GM19023 (cell line): ENCODE measurements around the gene C1orf52.
"Not testable (repeated sequence)": the region's sequence is repeated elsewhere in the genome, so short reads cannot be mapped to it uniquely, and the experiment has no call there.

Experiments used
- ATAC-seq: cut with Tn5 transposase; IDR thresholded peaks from one replicate; pipeline ENCODE4 v1.9.1; 2021; ENCODE audit warnings: mild to moderate bottlenecking, moderate library complexity; ENCODE audit not compliant: unreplicated experiment

The C1orf52 gene

GRCh38 chr1:85278853-85279314 is 19.4 kb upstream of the C1orf52 start:
- ATAC-seq = no peak

- no peak for ATAC-seq
These were observed 18.3 kb upstream of the C1orf52 start for GRCh38 chr1:85277802-85278201.

DNA sequence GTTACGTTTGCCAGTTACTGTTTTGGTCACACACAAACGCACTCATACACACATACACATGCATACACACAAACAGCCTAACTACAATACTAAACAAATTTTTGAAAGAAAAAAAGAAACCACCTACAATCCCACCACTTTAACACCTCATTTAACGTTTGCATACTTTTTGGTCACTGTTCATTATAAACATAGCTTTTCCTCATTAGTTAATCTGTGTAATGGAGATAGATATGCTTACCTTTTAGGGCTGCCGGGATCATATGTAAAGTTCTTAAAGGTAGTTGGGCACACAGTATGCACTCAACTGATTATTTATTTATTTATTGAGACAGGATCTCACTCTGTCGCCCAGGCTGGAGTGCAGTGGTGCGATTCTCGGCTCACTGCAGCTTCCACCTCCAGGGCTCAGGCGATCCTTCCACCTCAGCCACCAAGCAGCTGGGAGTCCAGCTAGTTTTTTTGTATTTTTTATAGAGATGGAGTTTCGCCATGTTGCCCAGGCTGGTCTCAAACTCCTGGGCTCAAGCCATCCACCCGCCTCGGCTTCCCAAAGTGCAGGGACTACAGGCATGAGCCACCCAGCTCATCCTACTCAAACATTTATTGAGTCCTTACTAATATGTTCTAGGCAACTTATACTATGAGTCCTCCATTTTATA is 17.6 kb upstream of the C1orf52 start:
- no peak for ATAC-seq

- ATAC-seq = peak; percentile 96
These were observed 16.9 kb upstream of the C1orf52 start, which contains the start of gene BCL10 for GRCh38 chr1:85276215-85276977. BCL10 (minus strand) TSS chr1:85276632; CDS start chr1:85276352, 280 bp downstream.

- peak; percentile 24 for ATAC-seq
These were observed 16.3 kb upstream of the C1orf52 start for GRCh38 chr1:85275701-85276214.

GRCh38 chr1:85274969-85275453 is 15.5 kb upstream of the C1orf52 start:
- no peak for ATAC-seq

DNA sequence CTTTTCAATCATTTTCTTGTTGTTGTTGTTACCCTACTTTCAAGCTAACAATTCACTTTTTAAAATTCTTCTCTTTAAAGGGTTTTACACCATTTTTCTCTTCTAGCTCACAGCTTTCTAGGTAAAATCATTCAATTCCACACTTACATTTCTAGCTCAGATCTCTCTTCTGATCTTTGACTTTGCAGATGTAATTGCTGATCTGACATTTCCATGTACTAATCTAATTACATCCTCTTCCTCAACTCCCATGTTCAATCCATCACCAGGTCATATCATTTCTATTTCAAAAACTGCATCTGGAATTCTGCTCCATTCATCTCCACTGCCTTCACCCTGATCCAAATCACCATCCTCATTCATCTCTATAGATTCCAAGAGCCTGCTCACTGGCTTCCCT is 13.9 kb upstream of the C1orf52 start:
- no peak for ATAC-seq

DNA sequence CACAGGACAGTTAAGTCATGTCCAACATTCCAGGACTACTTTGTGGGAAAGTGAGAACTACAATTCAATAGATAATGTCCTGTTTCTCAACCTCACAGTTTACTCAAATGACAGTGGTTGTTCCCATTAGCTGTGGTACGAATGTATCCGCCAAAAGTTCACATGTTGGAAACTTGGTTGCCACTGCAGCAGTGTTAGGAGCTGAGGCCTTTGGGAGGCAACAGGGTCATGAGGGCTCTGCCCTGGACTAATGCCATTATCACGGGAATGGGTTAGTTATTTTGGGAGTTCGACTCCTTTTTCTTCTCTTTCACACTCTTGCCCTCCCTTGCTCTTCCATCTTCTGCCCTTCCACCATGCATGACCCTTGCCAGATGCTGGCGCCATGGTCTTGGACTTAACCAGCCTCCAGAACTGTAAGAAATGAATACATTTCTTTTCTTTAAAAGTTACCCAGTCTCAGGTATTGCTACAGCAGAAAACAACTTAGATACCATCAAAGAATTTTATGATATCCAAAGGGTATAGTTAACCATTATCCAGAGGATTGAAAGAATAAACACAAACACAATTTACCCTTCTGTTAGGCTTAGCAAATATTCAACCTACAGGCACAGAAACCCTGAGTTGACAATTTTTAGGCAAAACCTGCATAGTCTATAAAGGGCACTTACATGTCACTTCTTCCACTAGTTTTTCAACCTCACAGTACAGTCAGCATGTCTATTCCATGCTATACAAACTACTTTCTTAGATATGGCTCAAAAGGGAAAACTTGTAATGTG is 9.5 kb upstream of the C1orf52 start:
- ATAC-seq = no peak

- ATAC-seq = no peak
These were observed 7.9 kb upstream of the C1orf52 start for GRCh38 chr1:85267313-85267712.

DNA sequence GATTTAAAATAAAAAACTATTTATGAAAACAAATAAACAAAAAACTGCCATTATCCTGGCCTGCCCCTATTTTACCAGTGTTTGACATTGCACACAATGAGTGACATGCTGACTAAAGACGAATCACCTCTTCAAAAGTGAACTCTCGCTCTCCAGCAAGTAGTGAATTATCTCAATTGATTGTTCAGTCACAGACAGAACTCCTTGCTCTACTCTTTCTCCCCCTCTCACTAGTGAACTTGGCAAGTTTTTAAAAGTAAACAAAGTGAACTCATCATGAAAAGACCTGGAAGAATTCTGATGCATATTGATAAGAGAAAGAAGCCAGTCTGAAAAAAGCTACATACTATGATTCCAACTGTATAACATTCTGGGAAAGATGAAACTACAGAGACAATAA is 4.7 kb upstream of the C1orf52 start:
- ATAC-seq = no peak

DNA sequence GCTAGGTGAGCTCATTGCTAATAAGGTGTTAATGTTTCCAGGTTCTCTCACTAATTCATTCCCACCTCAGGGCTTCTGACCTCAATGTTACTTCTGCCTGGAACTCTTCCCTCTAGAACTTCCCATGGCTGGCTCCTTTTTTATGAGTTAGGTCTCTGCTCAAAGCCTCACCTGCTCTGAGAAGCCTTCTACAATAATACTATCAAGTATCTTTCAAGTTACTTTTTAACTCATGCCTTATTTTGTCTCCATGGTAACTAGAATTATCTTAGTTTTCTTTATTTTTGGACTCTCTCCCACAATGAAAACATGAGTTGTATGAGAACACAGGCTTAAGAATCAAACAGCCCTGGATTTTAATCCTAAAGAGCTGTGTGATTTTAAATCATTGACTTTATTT is 3.5 kb upstream of the C1orf52 start:
- no peak for ATAC-seq

- no peak for ATAC-seq
These were observed 431 bp upstream of the C1orf52 start for GRCh38 chr1:85259912-85260274.

GRCh38 chr1:85258536-85259117 is 835 bp downstream of the C1orf52 start:
- ATAC-seq = no peak

DNA sequence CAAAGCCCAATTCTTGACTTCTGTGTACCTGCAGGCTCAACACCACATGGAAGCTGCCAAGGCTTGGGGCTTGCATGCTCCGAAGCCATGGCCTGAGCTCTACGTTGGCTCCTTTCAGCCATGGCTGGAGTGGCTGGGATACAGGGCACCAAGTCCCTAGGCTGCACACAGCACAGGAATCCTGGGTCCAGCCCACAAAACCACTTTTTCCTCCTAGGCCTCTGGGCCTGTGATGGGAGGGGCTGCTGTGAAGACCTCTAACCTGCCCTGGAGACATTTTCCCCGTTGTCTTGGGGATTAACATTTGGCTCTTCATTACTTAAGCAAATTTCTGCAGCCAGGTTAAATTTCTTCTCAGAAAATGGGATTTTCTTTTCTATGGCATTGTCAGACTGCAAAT is 10.4 kb downstream of the C1orf52 start:
- not testable (repeated sequence) for ATAC-seq

- ATAC-seq = no peak
These were observed 13.6 kb downstream of the C1orf52 start for GRCh38 chr1:85245891-85246290.

DNA sequence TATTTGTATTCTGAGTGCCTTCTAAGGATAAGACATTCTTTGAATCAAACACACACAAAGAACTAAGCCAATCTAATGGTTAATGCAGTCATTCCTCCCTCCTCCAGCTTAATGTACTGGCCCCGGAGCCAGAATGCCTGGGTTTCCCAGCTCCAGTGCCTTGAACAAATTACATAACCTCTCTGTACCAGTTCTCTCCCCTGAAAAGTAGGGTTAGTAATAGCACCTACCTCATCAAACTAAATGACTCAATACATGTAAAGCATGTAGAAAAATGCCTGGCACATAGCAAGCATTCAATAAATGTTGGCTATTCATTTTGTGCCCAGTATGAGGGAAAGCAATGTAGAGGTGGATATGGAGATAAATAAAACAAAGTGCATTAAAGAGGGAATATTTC is 14.0 kb downstream of the C1orf52 start:
- no peak for ATAC-seq

- ATAC-seq = no peak
These were observed 15.0 kb downstream of the C1orf52 start for GRCh38 chr1:85244271-85245061.

GRCh38 chr1:85243372-85243771 is 16.1 kb downstream of the C1orf52 start:
- no peak for ATAC-seq

- ATAC-seq = no peak
These were observed 18.8 kb downstream of the C1orf52 start for GRCh38 chr1:85240643-85241042.

- ATAC-seq = no peak
These were observed 19.3 kb downstream of the C1orf52 start for GRCh38 chr1:85240174-85240601.
